ENCODE results near the gene ASAP3. TPM values are rescaled to one million over a fixed set of nuclear protein-coding genes. Genes with fewer than 3 reads are reported as not detected.

The ASAP3 gene
- total and polyA plus RNA-seq, 9 of the 15 experiments (the other 6 are each of a cell fraction or from before 2014, with no cell fraction given): 1.7 to 31.2 (median 17.4) TPM

DNA sequence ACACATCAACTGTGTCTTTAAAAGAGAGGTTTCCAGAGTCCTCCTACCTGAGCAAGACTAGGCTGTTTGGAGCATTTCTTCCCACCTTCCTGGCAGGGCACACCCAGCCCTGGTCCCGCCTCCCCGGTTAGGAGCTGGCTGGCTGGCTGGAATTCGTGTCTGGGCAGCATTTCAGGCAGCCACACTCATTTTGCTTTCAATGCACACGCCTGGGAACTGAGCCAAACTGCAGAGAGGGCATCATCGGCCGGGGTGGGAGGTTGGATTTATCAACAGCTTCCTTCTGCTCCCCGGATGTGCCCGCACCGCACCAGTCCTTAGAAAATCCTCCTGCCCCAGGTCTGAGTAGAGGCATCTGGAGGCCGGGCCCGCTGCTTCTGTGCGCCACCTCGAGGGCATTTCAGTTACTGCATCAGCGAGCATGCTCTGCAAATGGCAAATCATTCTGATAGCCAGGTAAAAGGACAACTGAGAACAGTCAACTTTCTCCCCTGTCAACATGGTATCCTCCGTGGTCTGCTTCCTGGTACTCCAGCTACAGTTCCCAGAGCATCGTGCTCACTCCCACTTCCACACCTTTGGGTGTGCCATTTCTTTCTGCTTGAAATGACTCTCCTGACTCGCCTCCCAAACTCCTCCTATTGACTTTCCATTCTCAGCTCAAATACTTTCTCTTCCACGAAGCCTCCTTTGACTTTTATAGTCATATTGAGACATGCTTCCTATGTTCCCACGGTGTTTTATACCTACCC, 80.1 kb downstream of the ASAP3 start (continued):
- TF ChIP-seq, protein P1, sequence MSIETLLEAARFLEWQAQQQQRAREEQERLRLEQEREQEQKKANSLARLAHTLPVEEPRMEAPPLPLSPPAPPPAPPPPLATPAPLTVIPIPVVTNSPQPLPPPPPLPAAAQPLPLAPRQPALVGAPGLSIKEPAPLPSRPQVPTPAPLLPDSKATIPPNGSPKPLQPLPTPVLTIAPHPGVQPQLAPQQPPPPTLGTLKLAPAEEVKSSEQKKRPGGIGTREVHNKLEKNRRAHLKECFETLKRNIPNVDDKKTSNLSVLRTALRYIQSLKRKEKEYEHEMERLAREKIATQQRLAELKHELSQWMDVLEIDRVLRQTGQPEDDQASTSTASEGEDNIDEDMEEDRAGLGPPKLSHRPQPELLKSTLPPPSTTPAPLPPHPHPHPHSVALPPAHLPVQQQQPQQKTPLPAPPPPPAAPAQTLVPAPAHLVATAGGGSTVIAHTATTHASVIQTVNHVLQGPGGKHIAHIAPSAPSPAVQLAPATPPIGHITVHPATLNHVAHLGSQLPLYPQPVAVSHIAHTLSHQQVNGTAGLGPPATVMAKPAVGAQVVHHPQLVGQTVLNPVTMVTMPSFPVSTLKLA (conservative IDR thresholded peaks at IDR 0.05): peak; percentile 45 to 57; a peak in 3 of 4 replicates
- TF ChIP-seq ATF7 (IDR thresholded peaks at IDR 0.05) (peak; percentile 65), TCF7L2 (IDR thresholded peaks at IDR 0.05; ENCODE audit: low read depth, low read length) (no peak), NR3C1 (CRISPR knock-in tag; IDR thresholded peaks at IDR 0.05) (no peak), DMBX1 (CRISPR knock-in tag; IDR thresholded peaks at IDR 0.05; ENCODE audit: borderline replicate concordance) (no peak), NR2F6 (CRISPR knock-in tag; IDR thresholded peaks at IDR 0.05) (no peak), NFRKB (IDR thresholded peaks at IDR 0.05; ENCODE audit: low read depth) (no peak), U2AF1 (optimal IDR thresholded peaks at IDR 0.05; ENCODE audit: low read depth, low read length) (no peak), HIVEP1 (CRISPR knock-in tag; IDR thresholded peaks at IDR 0.05) (no peak), FOXA3 (CRISPR knock-in tag; conservative IDR thresholded peaks at IDR 0.05 in 1 of 2, IDR thresholded peaks at IDR 0.05 in 1 of 2) (no peak), CBFB (CRISPR knock-in tag; IDR thresholded peaks at IDR 0.05) (no peak), SMAD2 (IDR thresholded peaks at IDR 0.05; ENCODE audit: low read depth, low read length) (no peak)
- TF ChIP-seq, protein P2, sequence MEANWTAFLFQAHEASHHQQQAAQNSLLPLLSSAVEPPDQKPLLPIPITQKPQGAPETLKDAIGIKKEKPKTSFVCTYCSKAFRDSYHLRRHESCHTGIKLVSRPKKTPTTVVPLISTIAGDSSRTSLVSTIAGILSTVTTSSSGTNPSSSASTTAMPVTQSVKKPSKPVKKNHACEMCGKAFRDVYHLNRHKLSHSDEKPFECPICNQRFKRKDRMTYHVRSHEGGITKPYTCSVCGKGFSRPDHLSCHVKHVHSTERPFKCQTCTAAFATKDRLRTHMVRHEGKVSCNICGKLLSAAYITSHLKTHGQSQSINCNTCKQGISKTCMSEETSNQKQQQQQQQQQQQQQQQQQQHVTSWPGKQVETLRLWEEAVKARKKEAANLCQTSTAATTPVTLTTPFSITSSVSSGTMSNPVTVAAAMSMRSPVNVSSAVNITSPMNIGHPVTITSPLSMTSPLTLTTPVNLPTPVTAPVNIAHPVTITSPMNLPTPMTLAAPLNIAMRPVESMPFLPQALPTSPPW (CRISPR knock-in tag; IDR thresholded peaks at IDR 0.05): peak; percentile 60
- TF ChIP-seq, protein P3, sequence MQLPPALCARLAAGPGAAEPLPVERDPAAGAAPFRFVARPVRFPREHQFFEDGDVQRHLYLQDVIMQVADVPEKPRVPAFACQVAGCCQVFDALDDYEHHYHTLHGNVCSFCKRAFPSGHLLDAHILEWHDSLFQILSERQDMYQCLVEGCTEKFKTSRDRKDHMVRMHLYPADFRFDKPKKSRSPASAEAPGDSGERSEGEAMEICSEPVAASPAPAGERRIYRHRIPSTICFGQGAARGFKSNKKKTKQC (CRISPR knock-in tag; IDR thresholded peaks at IDR 0.05): no peak
- TF ChIP-seq, protein P4, sequence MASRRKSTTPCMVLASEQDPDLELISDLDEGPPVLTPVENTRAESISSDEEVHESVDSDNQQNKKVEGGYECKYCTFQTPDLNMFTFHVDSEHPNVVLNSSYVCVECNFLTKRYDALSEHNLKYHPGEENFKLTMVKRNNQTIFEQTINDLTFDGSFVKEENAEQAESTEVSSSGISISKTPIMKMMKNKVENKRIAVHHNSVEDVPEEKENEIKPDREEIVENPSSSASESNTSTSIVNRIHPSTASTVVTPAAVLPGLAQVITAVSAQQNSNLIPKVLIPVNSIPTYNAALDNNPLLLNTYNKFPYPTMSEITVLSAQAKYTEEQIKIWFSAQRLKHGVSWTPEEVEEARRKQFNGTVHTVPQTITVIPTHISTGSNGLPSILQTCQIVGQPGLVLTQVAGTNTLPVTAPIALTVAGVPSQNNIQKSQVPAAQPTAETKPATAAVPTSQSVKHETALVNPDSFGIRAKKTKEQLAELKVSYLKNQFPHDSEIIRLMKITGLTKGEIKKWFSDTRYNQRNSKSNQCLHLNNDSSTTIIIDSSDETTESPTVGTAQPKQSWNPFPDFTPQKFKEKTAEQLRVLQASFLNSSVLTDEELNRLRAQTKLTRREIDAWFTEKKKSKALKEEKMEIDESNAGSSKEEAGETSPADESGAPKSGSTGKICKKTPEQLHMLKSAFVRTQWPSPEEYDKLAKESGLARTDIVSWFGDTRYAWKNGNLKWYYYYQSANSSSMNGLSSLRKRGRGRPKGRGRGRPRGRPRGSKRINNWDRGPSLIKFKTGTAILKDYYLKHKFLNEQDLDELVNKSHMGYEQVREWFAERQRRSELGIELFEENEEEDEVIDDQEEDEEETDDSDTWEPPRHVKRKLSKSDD (conservative IDR thresholded peaks at IDR 0.05; ENCODE audit: low read length): 0 out of 2 replicates have a peak, but pooled peaks have one; percentile 64
- TF ChIP-seq, protein P5, sequence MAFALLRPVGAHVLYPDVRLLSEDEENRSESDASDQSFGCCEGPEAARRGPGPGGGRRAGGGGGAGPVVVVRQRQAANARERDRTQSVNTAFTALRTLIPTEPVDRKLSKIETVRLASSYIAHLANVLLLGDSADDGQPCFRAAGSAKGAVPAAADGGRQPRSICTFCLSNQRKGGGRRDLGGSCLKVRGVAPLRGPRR (CRISPR knock-in tag; IDR thresholded peaks at IDR 0.05): no peak
- TF ChIP-seq, protein P6, sequence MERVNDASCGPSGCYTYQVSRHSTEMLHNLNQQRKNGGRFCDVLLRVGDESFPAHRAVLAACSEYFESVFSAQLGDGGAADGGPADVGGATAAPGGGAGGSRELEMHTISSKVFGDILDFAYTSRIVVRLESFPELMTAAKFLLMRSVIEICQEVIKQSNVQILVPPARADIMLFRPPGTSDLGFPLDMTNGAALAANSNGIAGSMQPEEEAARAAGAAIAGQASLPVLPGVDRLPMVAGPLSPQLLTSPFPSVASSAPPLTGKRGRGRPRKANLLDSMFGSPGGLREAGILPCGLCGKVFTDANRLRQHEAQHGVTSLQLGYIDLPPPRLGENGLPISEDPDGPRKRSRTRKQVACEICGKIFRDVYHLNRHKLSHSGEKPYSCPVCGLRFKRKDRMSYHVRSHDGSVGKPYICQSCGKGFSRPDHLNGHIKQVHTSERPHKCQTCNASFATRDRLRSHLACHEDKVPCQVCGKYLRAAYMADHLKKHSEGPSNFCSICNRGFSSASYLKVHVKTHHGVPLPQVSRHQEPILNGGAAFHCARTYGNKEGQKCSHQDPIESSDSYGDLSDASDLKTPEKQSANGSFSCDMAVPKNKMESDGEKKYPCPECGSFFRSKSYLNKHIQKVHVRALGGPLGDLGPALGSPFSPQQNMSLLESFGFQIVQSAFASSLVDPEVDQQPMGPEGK (CRISPR knock-in tag; IDR thresholded peaks at IDR 0.05; ENCODE audit: borderline replicate concordance): no peak
